ENCODE measurements around the gene SMARCA5.

The SMARCA5 gene, protein sequence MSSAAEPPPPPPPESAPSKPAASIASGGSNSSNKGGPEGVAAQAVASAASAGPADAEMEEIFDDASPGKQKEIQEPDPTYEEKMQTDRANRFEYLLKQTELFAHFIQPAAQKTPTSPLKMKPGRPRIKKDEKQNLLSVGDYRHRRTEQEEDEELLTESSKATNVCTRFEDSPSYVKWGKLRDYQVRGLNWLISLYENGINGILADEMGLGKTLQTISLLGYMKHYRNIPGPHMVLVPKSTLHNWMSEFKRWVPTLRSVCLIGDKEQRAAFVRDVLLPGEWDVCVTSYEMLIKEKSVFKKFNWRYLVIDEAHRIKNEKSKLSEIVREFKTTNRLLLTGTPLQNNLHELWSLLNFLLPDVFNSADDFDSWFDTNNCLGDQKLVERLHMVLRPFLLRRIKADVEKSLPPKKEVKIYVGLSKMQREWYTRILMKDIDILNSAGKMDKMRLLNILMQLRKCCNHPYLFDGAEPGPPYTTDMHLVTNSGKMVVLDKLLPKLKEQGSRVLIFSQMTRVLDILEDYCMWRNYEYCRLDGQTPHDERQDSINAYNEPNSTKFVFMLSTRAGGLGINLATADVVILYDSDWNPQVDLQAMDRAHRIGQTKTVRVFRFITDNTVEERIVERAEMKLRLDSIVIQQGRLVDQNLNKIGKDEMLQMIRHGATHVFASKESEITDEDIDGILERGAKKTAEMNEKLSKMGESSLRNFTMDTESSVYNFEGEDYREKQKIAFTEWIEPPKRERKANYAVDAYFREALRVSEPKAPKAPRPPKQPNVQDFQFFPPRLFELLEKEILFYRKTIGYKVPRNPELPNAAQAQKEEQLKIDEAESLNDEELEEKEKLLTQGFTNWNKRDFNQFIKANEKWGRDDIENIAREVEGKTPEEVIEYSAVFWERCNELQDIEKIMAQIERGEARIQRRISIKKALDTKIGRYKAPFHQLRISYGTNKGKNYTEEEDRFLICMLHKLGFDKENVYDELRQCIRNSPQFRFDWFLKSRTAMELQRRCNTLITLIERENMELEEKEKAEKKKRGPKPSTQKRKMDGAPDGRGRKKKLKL

DNA sequence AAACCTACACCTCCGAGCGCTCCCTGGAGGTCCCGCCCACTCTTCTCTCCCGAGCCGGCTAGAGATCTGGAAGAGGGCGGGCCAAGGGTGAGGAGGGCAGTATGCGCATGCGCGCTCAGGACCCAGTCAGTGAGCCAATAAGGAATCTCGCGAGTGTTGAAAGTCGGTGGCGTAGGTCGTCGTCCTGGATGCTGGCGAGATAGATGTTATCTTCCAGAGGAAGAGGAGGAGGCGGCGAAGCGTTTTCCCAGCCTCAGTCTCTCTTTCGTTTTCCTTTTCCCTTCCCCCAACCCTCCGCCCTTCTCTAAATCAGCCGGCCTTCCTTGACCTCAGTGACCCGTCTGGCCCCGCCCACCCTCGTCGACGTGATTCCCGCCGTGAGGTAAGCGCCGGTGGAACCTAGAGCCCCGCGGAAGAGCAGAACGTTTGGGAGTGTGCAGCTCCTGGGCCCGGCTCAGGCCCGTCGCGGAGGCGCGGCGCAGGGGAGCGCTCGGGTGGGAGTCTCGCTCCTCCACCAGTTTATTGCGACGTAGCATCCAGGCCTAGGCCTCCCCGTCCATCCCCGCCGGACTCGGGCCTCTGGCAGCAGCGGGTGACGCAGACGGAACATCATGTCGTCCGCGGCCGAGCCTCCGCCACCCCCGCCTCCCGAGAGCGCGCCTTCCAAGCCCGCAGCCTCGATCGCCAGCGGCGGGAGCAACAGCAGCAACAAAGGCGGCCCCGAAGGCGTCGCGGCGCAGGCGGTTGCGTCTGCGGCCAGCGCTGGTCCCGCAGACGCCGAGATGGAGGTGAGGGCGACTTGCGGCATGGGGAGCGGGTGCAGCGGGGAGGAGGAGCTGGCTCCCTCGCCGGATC lies at the start of gene SMARCA5:
TSS of gene SMARCA5 (plus strand) at position 389 of the 855 bp plus-strand sequence. CDS start at position 612, 223 bp downstream.
- peak; percentile 80 for TF ChIP-seq CREB1 (IDR thresholded peaks at IDR 0.05; ENCODE audit: low read depth)
- TF ChIP-seq TCF12 (IDR thresholded peaks at IDR 0.05; ENCODE audit: low read depth): peak; percentile 13; the same call in 1 of the 2 replicates
- TF ChIP-seq, protein P1, sequence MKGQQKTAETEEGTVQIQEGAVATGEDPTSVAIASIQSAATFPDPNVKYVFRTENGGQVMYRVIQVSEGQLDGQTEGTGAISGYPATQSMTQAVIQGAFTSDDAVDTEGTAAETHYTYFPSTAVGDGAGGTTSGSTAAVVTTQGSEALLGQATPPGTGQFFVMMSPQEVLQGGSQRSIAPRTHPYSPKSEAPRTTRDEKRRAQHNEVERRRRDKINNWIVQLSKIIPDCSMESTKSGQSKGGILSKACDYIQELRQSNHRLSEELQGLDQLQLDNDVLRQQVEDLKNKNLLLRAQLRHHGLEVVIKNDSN (IDR thresholded peaks at IDR 0.05): 0 out of 2 replicates have a peak, but pooled peaks have one; percentile 8
- TF ChIP-seq, protein P2, sequence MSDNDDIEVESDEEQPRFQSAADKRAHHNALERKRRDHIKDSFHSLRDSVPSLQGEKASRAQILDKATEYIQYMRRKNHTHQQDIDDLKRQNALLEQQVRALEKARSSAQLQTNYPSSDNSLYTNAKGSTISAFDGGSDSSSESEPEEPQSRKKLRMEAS (IDR thresholded peaks at IDR 0.05): no peak; the same call in none of the 2 replicates
- no peak for TF ChIP-seq NFIC (IDR thresholded peaks at IDR 0.05)
- TF ChIP-seq FOXM1 (IDR thresholded peaks at IDR 0.05; ENCODE audit: borderline replicate concordance, low read depth): no peak
- TF ChIP-seq YY1 (IDR thresholded peaks at IDR 0.05; ENCODE audit: low read depth): peak; percentile 66; the same call in 1 of the 2 replicates
- peak; percentile 55; the same call in 1 of the 2 replicates for TF ChIP-seq EGR1 (IDR thresholded peaks at IDR 0.05)
- peak; percentile 66 for TF ChIP-seq TAF1 (IDR thresholded peaks at IDR 0.05; ENCODE audit: low read depth)

DNA sequence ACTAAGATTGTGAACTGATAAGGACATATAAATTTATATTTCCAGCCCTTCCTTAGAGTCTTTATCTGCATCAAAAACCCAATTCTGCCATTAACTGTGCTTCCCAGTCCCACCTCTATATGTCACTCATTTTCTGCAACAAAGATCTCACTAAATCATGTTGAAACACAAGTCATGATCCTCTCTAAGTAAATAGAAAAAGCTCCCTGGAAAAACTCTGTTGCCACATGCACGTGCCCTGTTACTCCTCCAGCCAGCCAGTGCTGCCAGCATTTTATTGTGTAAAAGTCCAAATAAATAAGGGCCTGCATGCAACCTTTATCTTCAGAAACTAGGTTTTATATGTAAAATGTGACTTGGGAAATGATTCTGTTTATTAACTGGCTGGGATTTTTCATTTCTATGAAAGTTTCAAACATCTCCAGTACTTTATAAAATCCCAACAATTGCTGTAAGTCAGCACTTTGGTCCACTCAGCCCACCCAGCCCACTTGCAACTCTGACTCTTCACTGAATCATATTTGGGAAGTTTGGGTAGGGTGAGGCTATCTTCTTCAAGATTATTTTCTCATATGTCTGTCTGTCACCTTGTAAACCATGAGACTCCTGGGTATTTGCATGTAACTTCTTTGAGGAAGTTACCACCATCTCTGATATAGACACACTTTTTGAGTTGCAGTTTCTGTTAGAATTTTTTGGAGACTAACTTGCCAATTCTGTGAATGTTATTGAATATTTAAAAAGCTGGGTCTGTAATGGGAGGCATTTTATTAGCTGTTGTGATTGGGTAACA lies 40.0 kb upstream of the SMARCA5 start:
- no peak for TF ChIP-seq FOXM1 (IDR thresholded peaks at IDR 0.05; ENCODE audit: borderline replicate concordance, low read depth)

DNA sequence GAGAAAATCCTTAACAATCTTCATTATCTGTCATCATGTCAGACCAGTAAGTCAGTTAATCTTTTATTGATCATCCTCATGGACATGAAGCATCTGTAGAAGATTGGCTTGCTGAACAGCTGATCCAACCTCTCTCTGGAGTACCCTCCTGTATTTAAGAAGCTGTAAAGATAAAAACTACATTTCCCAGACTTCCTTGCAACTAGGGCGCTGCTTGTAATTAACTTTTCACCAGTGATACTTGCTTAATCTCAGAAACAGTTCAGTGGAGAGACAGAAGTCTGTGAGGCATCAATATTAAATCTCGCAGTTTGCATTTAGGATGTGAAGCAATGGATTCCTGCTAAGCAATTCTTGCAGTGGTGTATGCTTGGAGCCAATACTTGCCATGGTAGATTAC lies 36.0 kb upstream of the SMARCA5 start:
- TF ChIP-seq, protein P1 (IDR thresholded peaks at IDR 0.05): no peak
- TF ChIP-seq ZBTB7A (IDR thresholded peaks at IDR 0.05; ENCODE audit: low read depth) (no peak), CEBPB (IDR thresholded peaks at IDR 0.05) (no peak)

DNA sequence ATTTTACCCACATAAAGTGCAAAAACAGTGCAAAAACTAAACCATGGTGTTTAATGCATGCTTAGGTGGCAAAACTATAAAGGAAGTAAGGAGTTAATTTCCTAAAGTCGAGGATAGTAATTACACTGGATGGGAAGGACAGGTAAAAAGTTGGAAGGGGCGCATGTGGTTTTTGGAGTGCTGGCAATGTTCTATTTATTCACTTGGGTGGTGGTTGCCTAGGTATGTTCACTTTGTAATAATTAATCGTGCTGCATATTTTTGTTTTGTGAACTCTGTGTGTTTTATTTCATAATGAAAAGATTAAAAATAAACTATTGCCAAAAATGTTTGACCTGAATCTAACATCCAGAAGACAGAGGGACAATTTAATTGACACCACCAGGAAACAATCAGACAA lies 32.1 kb upstream of the SMARCA5 start:
- no peak for TF ChIP-seq TAF1 (IDR thresholded peaks at IDR 0.05; ENCODE audit: low read depth)
- TF ChIP-seq, protein P1 (IDR thresholded peaks at IDR 0.05): no peak
- no peak for TF ChIP-seq TCF12 (IDR thresholded peaks at IDR 0.05; ENCODE audit: low read depth)
- no peak for TF ChIP-seq ZBTB7A (IDR thresholded peaks at IDR 0.05; ENCODE audit: low read depth)
- no peak for TF ChIP-seq EP300 (IDR thresholded peaks at IDR 0.05; ENCODE audit: borderline replicate concordance)
- TF ChIP-seq NFIC (IDR thresholded peaks at IDR 0.05): no peak
- no peak for TF ChIP-seq EGR1 (IDR thresholded peaks at IDR 0.05)
- TF ChIP-seq CREB1 (IDR thresholded peaks at IDR 0.05; ENCODE audit: low read depth): no peak
- no peak for TF ChIP-seq RAD21 (IDR thresholded peaks at IDR 0.05; ENCODE audit: low read depth)
- no peak for TF ChIP-seq YY1 (IDR thresholded peaks at IDR 0.05; ENCODE audit: low read depth)
- TF ChIP-seq, protein P2 (IDR thresholded peaks at IDR 0.05): no peak
- no peak for TF ChIP-seq TEAD4 (IDR thresholded peaks at IDR 0.05)
- TF ChIP-seq, protein P3, sequence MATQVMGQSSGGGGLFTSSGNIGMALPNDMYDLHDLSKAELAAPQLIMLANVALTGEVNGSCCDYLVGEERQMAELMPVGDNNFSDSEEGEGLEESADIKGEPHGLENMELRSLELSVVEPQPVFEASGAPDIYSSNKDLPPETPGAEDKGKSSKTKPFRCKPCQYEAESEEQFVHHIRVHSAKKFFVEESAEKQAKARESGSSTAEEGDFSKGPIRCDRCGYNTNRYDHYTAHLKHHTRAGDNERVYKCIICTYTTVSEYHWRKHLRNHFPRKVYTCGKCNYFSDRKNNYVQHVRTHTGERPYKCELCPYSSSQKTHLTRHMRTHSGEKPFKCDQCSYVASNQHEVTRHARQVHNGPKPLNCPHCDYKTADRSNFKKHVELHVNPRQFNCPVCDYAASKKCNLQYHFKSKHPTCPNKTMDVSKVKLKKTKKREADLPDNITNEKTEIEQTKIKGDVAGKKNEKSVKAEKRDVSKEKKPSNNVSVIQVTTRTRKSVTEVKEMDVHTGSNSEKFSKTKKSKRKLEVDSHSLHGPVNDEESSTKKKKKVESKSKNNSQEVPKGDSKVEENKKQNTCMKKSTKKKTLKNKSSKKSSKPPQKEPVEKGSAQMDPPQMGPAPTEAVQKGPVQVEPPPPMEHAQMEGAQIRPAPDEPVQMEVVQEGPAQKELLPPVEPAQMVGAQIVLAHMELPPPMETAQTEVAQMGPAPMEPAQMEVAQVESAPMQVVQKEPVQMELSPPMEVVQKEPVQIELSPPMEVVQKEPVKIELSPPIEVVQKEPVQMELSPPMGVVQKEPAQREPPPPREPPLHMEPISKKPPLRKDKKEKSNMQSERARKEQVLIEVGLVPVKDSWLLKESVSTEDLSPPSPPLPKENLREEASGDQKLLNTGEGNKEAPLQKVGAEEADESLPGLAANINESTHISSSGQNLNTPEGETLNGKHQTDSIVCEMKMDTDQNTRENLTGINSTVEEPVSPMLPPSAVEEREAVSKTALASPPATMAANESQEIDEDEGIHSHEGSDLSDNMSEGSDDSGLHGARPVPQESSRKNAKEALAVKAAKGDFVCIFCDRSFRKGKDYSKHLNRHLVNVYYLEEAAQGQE (IDR thresholded peaks at IDR 0.05; ENCODE audit: low read depth): no peak
- no peak for TF ChIP-seq FOXM1 (IDR thresholded peaks at IDR 0.05; ENCODE audit: borderline replicate concordance, low read depth)
- TF ChIP-seq CEBPB (IDR thresholded peaks at IDR 0.05): no peak

DNA sequence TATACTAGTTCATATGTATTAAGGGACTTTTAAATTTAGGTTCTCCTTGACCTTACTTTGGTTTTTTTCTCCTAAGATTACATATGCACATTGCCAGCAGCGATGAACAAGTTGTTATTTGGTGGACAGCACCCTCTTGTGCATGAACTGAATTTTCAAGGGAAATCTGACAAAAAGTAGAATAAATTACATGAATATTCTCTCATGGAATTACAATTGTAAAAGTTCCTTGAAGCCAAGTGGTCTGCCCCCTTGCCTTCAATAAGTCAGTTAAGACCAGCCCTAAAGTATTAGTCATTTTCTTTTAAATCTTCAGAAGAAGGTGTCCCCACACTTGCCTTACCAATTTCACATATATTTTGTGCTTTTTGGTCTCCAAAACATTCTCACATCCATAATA lies 30.7 kb upstream of the SMARCA5 start:
- TF ChIP-seq YY1 (IDR thresholded peaks at IDR 0.05; ENCODE audit: low read depth) (no peak), FOXM1 (IDR thresholded peaks at IDR 0.05; ENCODE audit: borderline replicate concordance, low read depth) (no peak), RAD21 (IDR thresholded peaks at IDR 0.05; ENCODE audit: low read depth) (peak; percentile 87)

Measured in Ishikawa (cell line).